GM20000 (cell line): ENCODE measurements around the gene SIGLEC5.
A peak's percentile ranks its signal among the peaks of the same experiment; 100 is the strongest.

Experiments
- DNase-seq: peaks from one replicate; pipeline ENCODE4 v3.0.0; 2012; ENCODE audit warnings: low spot score
- CTCF ChIP-seq: IDR thresholded peaks from 2 replicates; pipeline ENCODE4 v1.5.1; 2012; ENCODE audit warnings: mild to moderate bottlenecking, control low read depth; ENCODE audit errors: extremely low read depth, missing control alignments

SIGLEC5 gene

GRCh38 chr19:51586103-51586728 lies 44.0 kb downstream of the SIGLEC5 start:
- TF ChIP-seq CTCF: no peak
- DNase-seq: no peak

- no peak for TF ChIP-seq CTCF
- DNase-seq: no peak
Measured at GRCh38 chr19:51576850-51577249, 53.4 kb downstream of the SIGLEC5 start.

GRCh38 chr19:51573331-51573730 lies 56.9 kb downstream of the SIGLEC5 start:
- DNase-seq: no peak

GRCh38 chr19:51572908-51573307 lies 57.3 kb downstream of the SIGLEC5 start:
- TF ChIP-seq CTCF: no peak
- DNase-seq: no peak

More at GRCh38 chr19:51573331-51573730, 56.9 kb downstream of the SIGLEC5 start:
- TF ChIP-seq CTCF: no peak

GRCh38 chr19:51572410-51572809 lies 57.8 kb downstream of the SIGLEC5 start:
- no peak for TF ChIP-seq CTCF
- no peak for DNase-seq

GRCh38 chr19:51571599-51571998 lies 58.6 kb downstream of the SIGLEC5 start:
- DNase-seq: no peak
- TF ChIP-seq CTCF: no peak

GRCh38 chr19:51570962-51571575 lies 59.1 kb downstream of the SIGLEC5 start, which contains the start of gene ZNF175:
ZNF175 (plus strand) TSS chr19:51571283; CDS start chr19:51573330, 2,047 bp downstream.
- no peak for TF ChIP-seq CTCF
- DNase-seq: peak; percentile 76
